ENCODE results near the gene ZBTB7C. TPM values are rescaled to one million over a fixed set of nuclear protein-coding genes. Genes with fewer than 3 reads are reported as not detected.

The ZBTB7C gene
- total RNA-seq, 1 donor from 2014 or later = 0.61 TPM

DNA sequence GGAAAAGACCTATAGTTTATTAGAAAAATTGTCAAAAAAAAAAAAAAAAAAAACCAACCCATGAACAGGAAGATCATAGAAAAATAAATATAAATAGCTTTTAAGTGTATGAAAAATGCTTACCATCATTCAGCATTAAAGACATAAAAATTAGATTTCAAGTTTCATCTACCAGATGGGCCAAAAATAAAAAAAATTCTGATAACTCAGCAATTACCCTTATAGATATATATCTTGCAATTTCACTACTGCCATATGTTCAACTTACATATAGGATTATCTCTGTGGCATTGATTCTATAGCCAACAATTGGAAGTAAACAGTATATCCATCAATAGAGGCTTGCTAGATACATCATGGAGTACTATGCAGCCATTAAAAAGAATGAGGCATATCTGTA, 352.2 kb downstream of the ZBTB7C start:
- no peak for DNase-seq (ENCODE audit: low read depth, low spot score)
- H3K27me3 Mint-ChIP-seq (ENCODE audit: low read depth) = peaks cover 33% of the 10 kb centered on the region
- no peaks in the 10 kb centered on the region for H3K36me3 Mint-ChIP-seq (ENCODE audit: low read depth)
- TF ChIP-seq, protein P1, sequence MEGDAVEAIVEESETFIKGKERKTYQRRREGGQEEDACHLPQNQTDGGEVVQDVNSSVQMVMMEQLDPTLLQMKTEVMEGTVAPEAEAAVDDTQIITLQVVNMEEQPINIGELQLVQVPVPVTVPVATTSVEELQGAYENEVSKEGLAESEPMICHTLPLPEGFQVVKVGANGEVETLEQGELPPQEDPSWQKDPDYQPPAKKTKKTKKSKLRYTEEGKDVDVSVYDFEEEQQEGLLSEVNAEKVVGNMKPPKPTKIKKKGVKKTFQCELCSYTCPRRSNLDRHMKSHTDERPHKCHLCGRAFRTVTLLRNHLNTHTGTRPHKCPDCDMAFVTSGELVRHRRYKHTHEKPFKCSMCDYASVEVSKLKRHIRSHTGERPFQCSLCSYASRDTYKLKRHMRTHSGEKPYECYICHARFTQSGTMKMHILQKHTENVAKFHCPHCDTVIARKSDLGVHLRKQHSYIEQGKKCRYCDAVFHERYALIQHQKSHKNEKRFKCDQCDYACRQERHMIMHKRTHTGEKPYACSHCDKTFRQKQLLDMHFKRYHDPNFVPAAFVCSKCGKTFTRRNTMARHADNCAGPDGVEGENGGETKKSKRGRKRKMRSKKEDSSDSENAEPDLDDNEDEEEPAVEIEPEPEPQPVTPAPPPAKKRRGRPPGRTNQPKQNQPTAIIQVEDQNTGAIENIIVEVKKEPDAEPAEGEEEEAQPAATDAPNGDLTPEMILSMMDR (conservative IDR thresholded peaks at IDR 0.05) = no peak
- no peaks in the 10 kb centered on the region for H3K9me3 Mint-ChIP-seq
- H3K27ac Mint-ChIP-seq (ENCODE audit: unreplicated experiment) = no peak overlapping the region
- H3K4me3 Mint-ChIP-seq = no peak overlapping the region
- H3K4me1 Mint-ChIP-seq = peaks cover 18% of the 10 kb centered on the region

- Mint-ChIP-seq H3K27me3 (ENCODE audit: low read depth) (peaks cover 33% of the 10 kb centered on the region), H3K36me3 (ENCODE audit: low read depth) (no peaks in the 10 kb centered on the region), H3K9me3 (no peaks in the 10 kb centered on the region), H3K4me3 (no peak overlapping the region), H3K4me1 (peaks cover 16% of the 10 kb centered on the region), H3K27ac (ENCODE audit: unreplicated experiment) (no peak overlapping the region)
- DNase-seq (ENCODE audit: low read depth, low spot score) = no peak
- TF ChIP-seq, protein P1 (conservative IDR thresholded peaks at IDR 0.05) = no peak
Measured at GRCh38 chr18:48055351-48055750, 353.8 kb downstream of the ZBTB7C start.

GRCh38 chr18:48053881-48054816, 355.0 kb downstream of the ZBTB7C start:
- DNase-seq (ENCODE audit: low read depth, low spot score) = no peak
- Mint-ChIP-seq H3K4me1 (peaks cover 4% of the 10 kb centered on the region), H3K27me3 (ENCODE audit: low read depth) (peaks cover 30% of the 10 kb centered on the region), H3K27ac (ENCODE audit: unreplicated experiment) (no peak overlapping the region), H3K36me3 (ENCODE audit: low read depth) (no peaks in the 10 kb centered on the region), H3K9me3 (no peaks in the 10 kb centered on the region), H3K4me3 (no peak overlapping the region)
- TF ChIP-seq, protein P1 (conservative IDR thresholded peaks at IDR 0.05) = no peak

- DNase-seq (ENCODE audit: low read depth, low spot score) = no peak
- no peaks in the 10 kb centered on the region for H3K36me3 Mint-ChIP-seq (ENCODE audit: low read depth)
- H3K4me1 Mint-ChIP-seq = no peaks in the 10 kb centered on the region
- H3K4me3 Mint-ChIP-seq = no peak overlapping the region
- TF ChIP-seq, protein P1 (conservative IDR thresholded peaks at IDR 0.05) = no peak
- peaks cover 25% of the 10 kb centered on the region for H3K27me3 Mint-ChIP-seq (ENCODE audit: low read depth)
- no peak overlapping the region for H3K27ac Mint-ChIP-seq (ENCODE audit: unreplicated experiment)
- no peaks in the 10 kb centered on the region for H3K9me3 Mint-ChIP-seq
Measured at GRCh38 chr18:48052842-48053241, 356.3 kb downstream of the ZBTB7C start.

DNA sequence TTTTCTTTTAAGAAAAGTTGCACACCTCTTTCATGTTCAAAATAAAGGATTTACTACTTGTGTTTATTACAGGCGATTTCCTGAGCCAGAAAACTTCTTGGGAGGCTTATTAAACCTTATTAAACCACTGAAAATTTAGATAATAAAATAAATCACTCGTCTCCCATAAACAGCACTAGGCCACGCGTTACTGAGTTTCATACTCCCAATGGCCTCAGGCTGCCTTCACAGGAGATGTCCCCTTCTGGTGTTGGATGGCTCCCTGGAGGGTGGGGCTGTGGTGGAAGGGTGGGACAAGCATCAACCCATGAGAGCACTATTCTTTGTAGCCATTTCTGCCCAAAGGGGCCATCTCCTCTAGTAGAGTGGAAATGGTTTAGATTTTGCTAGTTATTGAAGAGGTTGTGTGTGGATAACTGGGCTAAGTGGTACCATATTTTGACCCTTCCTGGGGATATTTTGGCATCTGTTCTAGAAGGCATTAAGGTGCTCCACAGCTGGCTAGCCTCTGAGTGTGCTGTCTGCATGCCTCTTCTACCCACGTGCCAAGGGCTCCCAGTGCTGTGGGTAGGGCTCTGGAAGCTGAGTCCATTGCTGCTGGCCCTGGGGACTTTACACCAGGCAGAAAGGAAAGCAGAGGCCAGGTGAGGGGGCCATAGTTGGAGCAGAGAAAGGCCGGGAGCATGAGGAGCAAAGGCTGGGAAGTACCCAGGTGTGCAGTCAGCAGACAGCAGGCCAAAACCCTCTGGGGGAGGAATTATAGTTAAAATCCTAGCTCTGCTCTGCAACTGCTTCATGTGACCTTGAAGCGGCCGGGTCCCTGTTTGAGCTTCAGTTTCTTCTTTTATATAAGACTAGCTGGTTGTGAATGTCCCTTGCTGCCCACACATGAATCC, 357.0 kb downstream of the ZBTB7C start:
- Mint-ChIP-seq H3K36me3 (ENCODE audit: low read depth) (no peaks in the 10 kb centered on the region), H3K27ac (ENCODE audit: unreplicated experiment) (no peak overlapping the region), H3K9me3 (no peaks in the 10 kb centered on the region), H3K4me3 (no peak overlapping the region), H3K4me1 (no peaks in the 10 kb centered on the region), H3K27me3 (ENCODE audit: low read depth) (peaks cover 26% of the 10 kb centered on the region)
- DNase-seq (ENCODE audit: low read depth, low spot score) = no peak
- TF ChIP-seq, protein P1 (conservative IDR thresholded peaks at IDR 0.05) = no peak

All from neural crest cell (in vitro differentiated cells).